Measurements from ENCODE around the gene MYH11. TPM values are rescaled to one million over a fixed set of nuclear protein-coding genes. Genes with fewer than 3 reads are reported as not detected.

The MYH11 gene
- total RNA-seq, 1 donor from 2014 or later: 0.10 TPM

DNA sequence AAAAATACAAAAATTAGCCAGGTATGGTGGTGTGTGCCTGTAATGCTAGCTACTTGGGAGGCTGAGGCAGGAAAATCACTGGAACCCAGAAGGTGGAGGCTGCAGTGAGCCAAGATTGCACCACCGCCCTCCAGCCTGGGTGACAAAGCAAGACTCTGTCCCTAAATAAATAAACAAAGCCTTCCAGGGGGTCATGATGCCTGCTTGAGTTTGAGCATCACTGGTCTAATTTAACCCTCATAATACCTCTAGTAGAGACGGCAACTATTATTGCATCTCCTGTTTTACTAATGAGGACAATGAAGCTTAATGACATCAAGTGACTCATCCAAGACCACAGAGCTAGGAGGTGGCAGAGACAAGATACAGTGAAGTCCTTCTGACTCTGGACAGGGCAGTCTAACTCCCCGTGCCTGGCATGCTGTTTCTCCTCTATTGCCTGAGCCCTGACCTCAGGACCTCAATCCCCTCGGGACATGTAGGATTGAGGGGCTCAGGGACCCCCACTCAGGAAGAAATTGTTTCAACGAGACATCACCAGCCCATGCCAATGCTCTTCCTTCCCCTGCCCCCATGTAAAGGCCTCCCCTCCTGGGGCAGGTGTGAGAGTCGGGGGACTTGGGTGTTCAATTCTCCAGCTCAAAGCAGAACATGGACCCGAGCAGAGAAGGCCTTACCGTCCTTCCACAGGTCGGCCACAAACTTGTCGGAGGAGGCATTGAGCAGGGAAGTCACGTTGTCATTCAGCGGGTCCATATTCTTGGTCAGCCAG lies 103.9 kb downstream of the MYH11 start:
- TF ChIP-seq, protein P1, sequence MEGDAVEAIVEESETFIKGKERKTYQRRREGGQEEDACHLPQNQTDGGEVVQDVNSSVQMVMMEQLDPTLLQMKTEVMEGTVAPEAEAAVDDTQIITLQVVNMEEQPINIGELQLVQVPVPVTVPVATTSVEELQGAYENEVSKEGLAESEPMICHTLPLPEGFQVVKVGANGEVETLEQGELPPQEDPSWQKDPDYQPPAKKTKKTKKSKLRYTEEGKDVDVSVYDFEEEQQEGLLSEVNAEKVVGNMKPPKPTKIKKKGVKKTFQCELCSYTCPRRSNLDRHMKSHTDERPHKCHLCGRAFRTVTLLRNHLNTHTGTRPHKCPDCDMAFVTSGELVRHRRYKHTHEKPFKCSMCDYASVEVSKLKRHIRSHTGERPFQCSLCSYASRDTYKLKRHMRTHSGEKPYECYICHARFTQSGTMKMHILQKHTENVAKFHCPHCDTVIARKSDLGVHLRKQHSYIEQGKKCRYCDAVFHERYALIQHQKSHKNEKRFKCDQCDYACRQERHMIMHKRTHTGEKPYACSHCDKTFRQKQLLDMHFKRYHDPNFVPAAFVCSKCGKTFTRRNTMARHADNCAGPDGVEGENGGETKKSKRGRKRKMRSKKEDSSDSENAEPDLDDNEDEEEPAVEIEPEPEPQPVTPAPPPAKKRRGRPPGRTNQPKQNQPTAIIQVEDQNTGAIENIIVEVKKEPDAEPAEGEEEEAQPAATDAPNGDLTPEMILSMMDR (IDR thresholded peaks at IDR 0.05; ENCODE audit: partially characterized antibody, unreplicated experiment): no peak
- Mint-ChIP-seq H3K27me3 (ENCODE audit: unreplicated experiment) (peaks cover 2% of the 10 kb centered on the region), H3K4me3 (ENCODE audit: unreplicated experiment) (no peak overlapping the region), H3K9me3 (ENCODE audit: unreplicated experiment) (no peaks in the 10 kb centered on the region), H3K36me3 (ENCODE audit: unreplicated experiment) (no peaks in the 10 kb centered on the region), H3K4me1 (ENCODE audit: low read depth, unreplicated experiment) (peaks cover 6% of the 10 kb centered on the region), H3K27ac (ENCODE audit: unreplicated experiment) (no peak overlapping the region)
- DNase-seq: no peak

DNA sequence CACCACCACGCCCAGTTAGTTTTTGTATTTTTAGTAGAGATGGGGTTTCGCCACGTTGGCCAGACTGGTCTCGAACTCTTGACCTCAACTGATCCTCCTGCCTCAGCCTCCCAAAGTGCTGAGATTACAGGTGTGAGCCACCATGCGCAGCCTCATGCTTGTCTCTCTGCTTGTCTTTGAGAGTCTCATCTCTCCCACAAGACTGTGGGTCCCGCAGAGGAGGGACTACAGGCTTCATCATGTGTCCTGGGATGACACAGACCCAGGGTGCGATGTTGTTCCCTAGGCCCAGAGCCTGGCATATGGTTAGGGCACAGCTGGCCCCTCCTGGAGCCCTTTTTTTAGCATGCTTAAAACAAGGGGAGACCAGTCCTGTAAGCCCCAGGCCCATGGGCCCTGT lies 104.9 kb downstream of the MYH11 start:
- Mint-ChIP-seq H3K4me1 (ENCODE audit: low read depth, unreplicated experiment) (peaks cover 6% of the 10 kb centered on the region), H3K36me3 (ENCODE audit: unreplicated experiment) (no peaks in the 10 kb centered on the region), H3K4me3 (ENCODE audit: unreplicated experiment) (no peak overlapping the region), H3K27me3 (ENCODE audit: unreplicated experiment) (peaks cover 2% of the 10 kb centered on the region), H3K27ac (ENCODE audit: unreplicated experiment) (no peak overlapping the region), H3K9me3 (ENCODE audit: unreplicated experiment) (peaks cover 2% of the 10 kb centered on the region)
- no peak for DNase-seq
- TF ChIP-seq, protein P1 (IDR thresholded peaks at IDR 0.05; ENCODE audit: partially characterized antibody, unreplicated experiment): no peak

DNA sequence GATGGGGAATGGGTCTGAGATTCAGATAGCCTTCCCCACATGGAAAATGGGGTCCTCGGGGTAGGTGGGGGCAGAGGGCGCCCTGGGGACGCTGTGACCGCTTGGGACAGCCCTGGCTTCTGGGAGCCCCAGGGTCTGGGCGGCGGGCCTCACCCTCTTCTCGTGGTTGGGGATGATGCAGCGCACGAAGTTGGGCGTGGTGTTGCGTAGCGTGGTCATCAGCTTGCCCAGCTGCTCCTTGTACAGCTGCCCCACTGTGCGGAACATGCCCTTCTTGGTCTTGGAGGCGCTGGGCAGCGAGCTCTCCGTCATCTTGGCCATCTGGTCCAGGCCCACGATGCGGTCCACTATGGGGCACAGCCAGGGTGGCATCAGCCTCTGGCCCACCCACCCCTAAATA lies 106.8 kb downstream of the MYH11 start:
- H3K4me1 Mint-ChIP-seq (ENCODE audit: low read depth, unreplicated experiment): no peaks in the 10 kb centered on the region
- peaks cover 2% of the 10 kb centered on the region for H3K9me3 Mint-ChIP-seq (ENCODE audit: unreplicated experiment)
- H3K27ac Mint-ChIP-seq (ENCODE audit: unreplicated experiment): no peak overlapping the region
- H3K36me3 Mint-ChIP-seq (ENCODE audit: unreplicated experiment): no peaks in the 10 kb centered on the region
- H3K4me3 Mint-ChIP-seq (ENCODE audit: unreplicated experiment): no peak overlapping the region
- TF ChIP-seq, protein P1 (IDR thresholded peaks at IDR 0.05; ENCODE audit: partially characterized antibody, unreplicated experiment): no peak
- no peak for DNase-seq
- peaks cover 2% of the 10 kb centered on the region for H3K27me3 Mint-ChIP-seq (ENCODE audit: unreplicated experiment)

DNA sequence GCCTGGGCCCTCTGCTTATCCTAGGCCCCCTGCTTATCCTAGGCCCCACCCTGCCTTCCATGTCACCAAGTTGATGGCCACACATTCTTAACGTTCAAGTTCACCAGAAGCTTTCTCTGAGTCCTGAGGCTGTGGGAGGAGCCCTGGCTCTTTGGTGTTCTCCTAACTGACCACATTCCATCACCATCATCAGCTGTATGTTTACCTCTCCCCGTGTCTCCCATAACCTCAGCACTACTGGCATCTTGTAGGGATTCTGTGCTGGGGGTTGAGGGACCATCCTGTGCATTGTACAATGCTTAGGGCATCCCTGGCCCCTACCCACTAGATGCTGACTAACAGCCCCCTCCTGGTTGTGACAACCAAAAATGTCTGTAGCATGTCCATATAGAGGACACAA lies 107.5 kb downstream of the MYH11 start:
- no peaks in the 10 kb centered on the region for H3K4me1 Mint-ChIP-seq (ENCODE audit: low read depth, unreplicated experiment)
- no peak for DNase-seq
- H3K27ac Mint-ChIP-seq (ENCODE audit: unreplicated experiment): no peak overlapping the region
- no peak overlapping the region for H3K4me3 Mint-ChIP-seq (ENCODE audit: unreplicated experiment)
- TF ChIP-seq, protein P1 (IDR thresholded peaks at IDR 0.05; ENCODE audit: partially characterized antibody, unreplicated experiment): no peak
- no peaks in the 10 kb centered on the region for H3K36me3 Mint-ChIP-seq (ENCODE audit: unreplicated experiment)
- peaks cover 2% of the 10 kb centered on the region for H3K9me3 Mint-ChIP-seq (ENCODE audit: unreplicated experiment)
- peaks cover 2% of the 10 kb centered on the region for H3K27me3 Mint-ChIP-seq (ENCODE audit: unreplicated experiment)

DNA sequence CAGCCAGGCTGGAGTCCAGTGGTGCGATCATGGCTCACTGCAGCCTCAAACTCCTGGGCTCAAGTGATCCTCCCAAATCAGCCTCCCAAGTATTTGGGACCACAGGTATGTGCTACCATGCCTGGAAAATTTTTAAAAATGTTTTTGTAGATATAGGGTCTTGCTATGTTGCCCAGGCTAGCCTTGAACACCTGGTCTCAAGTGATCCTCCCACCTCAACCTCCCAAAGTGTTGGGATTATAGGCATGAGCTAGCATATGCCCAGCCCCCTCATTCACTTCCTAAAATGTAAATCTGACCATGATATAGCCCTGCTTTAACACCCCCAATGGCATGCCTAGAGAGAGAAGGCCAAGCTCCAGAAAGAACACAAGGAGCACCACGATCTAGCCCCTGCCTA lies 108.2 kb downstream of the MYH11 start:
- peak overlapping the region; percentile 22 for H3K27ac Mint-ChIP-seq (ENCODE audit: unreplicated experiment)
- no peak for DNase-seq
- H3K4me1 Mint-ChIP-seq (ENCODE audit: low read depth, unreplicated experiment): no peaks in the 10 kb centered on the region
- H3K4me3 Mint-ChIP-seq (ENCODE audit: unreplicated experiment): no peak overlapping the region
- peaks cover 2% of the 10 kb centered on the region for H3K9me3 Mint-ChIP-seq (ENCODE audit: unreplicated experiment)
- H3K36me3 Mint-ChIP-seq (ENCODE audit: unreplicated experiment): no peaks in the 10 kb centered on the region
- TF ChIP-seq, protein P1 (IDR thresholded peaks at IDR 0.05; ENCODE audit: partially characterized antibody, unreplicated experiment): no peak
- H3K27me3 Mint-ChIP-seq (ENCODE audit: unreplicated experiment): peaks cover 2% of the 10 kb centered on the region
